ENCODE results near the gene IQCB1. TPM values are rescaled to one million over a fixed set of nuclear protein-coding genes. Genes with fewer than 3 reads are reported as not detected.

IQCB1 gene
- total RNA-seq, 2 donors from 2014 or later = 6.5 to 6.7 TPM

- peaks cover 10% of the 10 kb centered on the region for H3K36me3 ChIP-seq
- no peaks in the 10 kb centered on the region for H3K27me3 ChIP-seq
- no peaks in the 10 kb centered on the region for H3K4me1 ChIP-seq
- no peak overlapping the region for H3K4me3 ChIP-seq
- DNase-seq (ENCODE audit: low spot score) = no peak
- H3K27ac ChIP-seq = no peak overlapping the region
- TF ChIP-seq, protein P1, sequence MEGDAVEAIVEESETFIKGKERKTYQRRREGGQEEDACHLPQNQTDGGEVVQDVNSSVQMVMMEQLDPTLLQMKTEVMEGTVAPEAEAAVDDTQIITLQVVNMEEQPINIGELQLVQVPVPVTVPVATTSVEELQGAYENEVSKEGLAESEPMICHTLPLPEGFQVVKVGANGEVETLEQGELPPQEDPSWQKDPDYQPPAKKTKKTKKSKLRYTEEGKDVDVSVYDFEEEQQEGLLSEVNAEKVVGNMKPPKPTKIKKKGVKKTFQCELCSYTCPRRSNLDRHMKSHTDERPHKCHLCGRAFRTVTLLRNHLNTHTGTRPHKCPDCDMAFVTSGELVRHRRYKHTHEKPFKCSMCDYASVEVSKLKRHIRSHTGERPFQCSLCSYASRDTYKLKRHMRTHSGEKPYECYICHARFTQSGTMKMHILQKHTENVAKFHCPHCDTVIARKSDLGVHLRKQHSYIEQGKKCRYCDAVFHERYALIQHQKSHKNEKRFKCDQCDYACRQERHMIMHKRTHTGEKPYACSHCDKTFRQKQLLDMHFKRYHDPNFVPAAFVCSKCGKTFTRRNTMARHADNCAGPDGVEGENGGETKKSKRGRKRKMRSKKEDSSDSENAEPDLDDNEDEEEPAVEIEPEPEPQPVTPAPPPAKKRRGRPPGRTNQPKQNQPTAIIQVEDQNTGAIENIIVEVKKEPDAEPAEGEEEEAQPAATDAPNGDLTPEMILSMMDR (IDR thresholded peaks at IDR 0.05) = no peak
- H3K9me3 ChIP-seq = no peaks in the 10 kb centered on the region
Observed at GRCh38 chr3:121803771-121804320, 31.0 kb downstream of the IQCB1 start.

DNA sequence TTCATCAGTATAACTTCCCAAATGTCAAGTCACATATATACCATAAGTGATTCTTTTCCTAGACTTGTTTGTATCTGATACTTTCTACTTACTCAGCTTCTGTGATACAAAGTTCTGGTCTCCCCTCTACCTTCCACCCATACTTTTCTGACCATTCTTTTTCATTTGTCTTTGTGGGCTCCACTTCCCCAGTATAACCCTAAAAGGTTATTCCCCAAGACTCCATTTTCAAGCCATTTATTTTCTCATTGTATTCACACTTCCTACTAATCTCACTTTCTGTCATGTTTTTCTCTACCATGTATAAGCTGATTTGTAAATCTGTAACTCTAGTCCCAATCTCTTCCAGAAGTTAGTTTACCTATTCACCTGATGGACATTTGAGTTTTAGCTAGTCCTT is 34.0 kb downstream of the IQCB1 start:
- TF ChIP-seq, protein P1 (IDR thresholded peaks at IDR 0.05) = no peak
- no peaks in the 10 kb centered on the region for H3K9me3 ChIP-seq
- peaks cover 7% of the 10 kb centered on the region for H3K36me3 ChIP-seq
- H3K27ac ChIP-seq = no peak overlapping the region
- H3K4me1 ChIP-seq = no peaks in the 10 kb centered on the region
- no peak for DNase-seq (ENCODE audit: low spot score)
- no peak overlapping the region for H3K4me3 ChIP-seq
- no peaks in the 10 kb centered on the region for H3K27me3 ChIP-seq

DNA sequence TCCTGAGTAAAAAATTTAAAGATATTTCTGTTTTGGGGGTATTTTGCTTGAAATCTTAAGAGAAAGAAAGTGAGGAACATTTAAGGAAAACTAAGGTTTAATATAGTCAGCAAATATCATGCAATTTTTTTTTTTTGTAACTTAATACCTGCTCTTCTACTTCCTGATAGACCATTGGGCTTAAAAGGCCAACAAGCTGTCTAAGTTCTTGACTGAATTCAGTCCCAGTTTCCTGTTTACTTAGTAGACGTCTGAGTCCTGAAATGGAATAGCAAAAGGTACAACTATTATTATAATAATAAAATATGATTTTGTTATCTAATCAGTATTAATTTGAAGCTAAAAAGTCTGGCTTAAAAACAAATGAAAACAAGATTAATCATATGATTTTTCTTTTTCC is 37.9 kb downstream of the IQCB1 start:
- H3K9me3 ChIP-seq = no peaks in the 10 kb centered on the region
- H3K27me3 ChIP-seq = no peaks in the 10 kb centered on the region
- peaks cover 5% of the 10 kb centered on the region for H3K36me3 ChIP-seq
- H3K4me1 ChIP-seq = no peaks in the 10 kb centered on the region
- no peak overlapping the region for H3K4me3 ChIP-seq
- DNase-seq (ENCODE audit: low spot score) = no peak
- no peak overlapping the region for H3K27ac ChIP-seq
- TF ChIP-seq, protein P1 (IDR thresholded peaks at IDR 0.05) = no peak

GRCh38 chr3:121794264-121794983 is 40.4 kb downstream of the IQCB1 start:
- no peaks in the 10 kb centered on the region for H3K9me3 ChIP-seq
- DNase-seq (ENCODE audit: low spot score) = no peak
- H3K36me3 ChIP-seq = peaks cover 9% of the 10 kb centered on the region

GRCh38 chr3:121793078-121793477 is 41.8 kb downstream of the IQCB1 start:
- Histone ChIP-seq H3K36me3 (peaks cover 21% of the 10 kb centered on the region), H3K4me3 (no peak overlapping the region), H3K9me3 (no peaks in the 10 kb centered on the region), H3K27ac (no peak overlapping the region), H3K27me3 (no peaks in the 10 kb centered on the region), H3K4me1 (no peaks in the 10 kb centered on the region)
- DNase-seq (ENCODE audit: low spot score) = no peak
- TF ChIP-seq, protein P1 (IDR thresholded peaks at IDR 0.05) = no peak

More at GRCh38 chr3:121794264-121794983, 40.4 kb downstream of the IQCB1 start:
- no peaks in the 10 kb centered on the region for H3K4me1 ChIP-seq
- H3K4me3 ChIP-seq = no peak overlapping the region
- TF ChIP-seq, protein P1 (IDR thresholded peaks at IDR 0.05) = no peak
- H3K27ac ChIP-seq = no peak overlapping the region
- H3K27me3 ChIP-seq = no peaks in the 10 kb centered on the region
